GM10266 (cell line): Measurements from ENCODE around the gene ANKRD31.
"Not testable (repeated sequence)": the region's sequence is repeated elsewhere in the genome, so short reads cannot be mapped to it uniquely, and the experiment has no call there.

Experiments
- DNase-seq: peaks from one replicate; pipeline ENCODE4 v3.0.0; 2012; ENCODE audit errors: extremely low spot score
- TF ChIP-seq, protein P1 (sequence below): IDR thresholded peaks from 2 replicates; pipeline ENCODE4 v1.5.1; 2012; ENCODE audit warnings: mild to moderate bottlenecking, low read depth; ENCODE audit not compliant: control insufficient read depth, insufficient read depth; ENCODE audit errors: missing control alignments

ANKRD31 gene

GRCh38 chr5:75199071-75199470 is 37.6 kb downstream of the ANKRD31 start:
- DNase-seq, result no peak
- TF ChIP-seq, protein P1, sequence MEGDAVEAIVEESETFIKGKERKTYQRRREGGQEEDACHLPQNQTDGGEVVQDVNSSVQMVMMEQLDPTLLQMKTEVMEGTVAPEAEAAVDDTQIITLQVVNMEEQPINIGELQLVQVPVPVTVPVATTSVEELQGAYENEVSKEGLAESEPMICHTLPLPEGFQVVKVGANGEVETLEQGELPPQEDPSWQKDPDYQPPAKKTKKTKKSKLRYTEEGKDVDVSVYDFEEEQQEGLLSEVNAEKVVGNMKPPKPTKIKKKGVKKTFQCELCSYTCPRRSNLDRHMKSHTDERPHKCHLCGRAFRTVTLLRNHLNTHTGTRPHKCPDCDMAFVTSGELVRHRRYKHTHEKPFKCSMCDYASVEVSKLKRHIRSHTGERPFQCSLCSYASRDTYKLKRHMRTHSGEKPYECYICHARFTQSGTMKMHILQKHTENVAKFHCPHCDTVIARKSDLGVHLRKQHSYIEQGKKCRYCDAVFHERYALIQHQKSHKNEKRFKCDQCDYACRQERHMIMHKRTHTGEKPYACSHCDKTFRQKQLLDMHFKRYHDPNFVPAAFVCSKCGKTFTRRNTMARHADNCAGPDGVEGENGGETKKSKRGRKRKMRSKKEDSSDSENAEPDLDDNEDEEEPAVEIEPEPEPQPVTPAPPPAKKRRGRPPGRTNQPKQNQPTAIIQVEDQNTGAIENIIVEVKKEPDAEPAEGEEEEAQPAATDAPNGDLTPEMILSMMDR, result no peak

GRCh38 chr5:75197745-75198144 is 38.9 kb downstream of the ANKRD31 start:
- no peak for DNase-seq
- TF ChIP-seq, protein P1, result no peak

DNA sequence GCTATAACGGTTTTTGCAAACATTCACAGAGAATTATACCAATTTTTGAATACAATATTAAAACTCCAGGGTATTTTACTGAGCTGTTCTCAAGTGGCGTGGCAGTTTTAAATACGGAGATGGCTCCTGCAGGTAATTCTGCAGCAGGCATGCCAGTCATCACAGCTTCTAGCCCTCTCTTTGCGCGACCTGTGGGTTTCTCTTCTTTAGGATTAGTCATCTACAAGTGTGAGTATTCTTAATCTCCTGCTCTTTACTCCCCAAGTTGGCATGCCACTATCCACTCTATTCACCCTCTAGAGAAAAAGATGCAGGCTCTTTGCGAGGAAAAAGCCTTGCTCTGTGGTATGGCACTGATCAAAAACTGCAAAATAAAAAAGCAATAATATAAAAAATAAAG is 43.9 kb downstream of the ANKRD31 start:
- TF ChIP-seq, protein P1, result no peak
- no peak for DNase-seq

GRCh38 chr5:75192264-75192663 is 44.4 kb downstream of the ANKRD31 start:
- no peak for DNase-seq
- TF ChIP-seq, protein P1, result no peak

- no peak for DNase-seq
- TF ChIP-seq, protein P1, result no peak
These were observed 46.5 kb downstream of the ANKRD31 start for GRCh38 chr5:75190227-75190626.

GRCh38 chr5:75189353-75189752 is 47.3 kb downstream of the ANKRD31 start:
- DNase-seq, result no peak
- TF ChIP-seq, protein P1, result no peak

- no peak for DNase-seq
- TF ChIP-seq, protein P1, result no peak
These were observed 50.9 kb downstream of the ANKRD31 start for GRCh38 chr5:75185763-75186162.

DNA sequence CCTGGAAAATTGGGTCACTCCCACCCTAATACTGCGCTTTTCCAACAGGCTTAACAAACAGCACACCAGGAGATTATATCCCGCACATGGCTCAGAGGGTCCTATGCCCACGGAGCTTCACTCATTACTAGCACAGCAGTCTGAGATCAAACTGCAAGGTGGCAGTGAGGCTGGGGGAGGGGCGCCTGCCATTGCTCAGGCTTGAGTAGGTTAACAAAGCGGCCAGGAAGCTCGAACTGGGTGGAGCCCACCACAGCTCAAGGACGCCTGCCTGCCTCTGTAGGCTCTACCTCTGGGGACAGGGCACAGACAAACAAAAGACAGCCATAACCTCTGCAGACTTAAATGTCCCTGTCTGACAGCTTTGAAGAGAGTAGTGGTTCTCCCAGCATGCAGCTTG is 60.7 kb downstream of the ANKRD31 start:
- DNase-seq, result not testable (repeated sequence)

DNA sequence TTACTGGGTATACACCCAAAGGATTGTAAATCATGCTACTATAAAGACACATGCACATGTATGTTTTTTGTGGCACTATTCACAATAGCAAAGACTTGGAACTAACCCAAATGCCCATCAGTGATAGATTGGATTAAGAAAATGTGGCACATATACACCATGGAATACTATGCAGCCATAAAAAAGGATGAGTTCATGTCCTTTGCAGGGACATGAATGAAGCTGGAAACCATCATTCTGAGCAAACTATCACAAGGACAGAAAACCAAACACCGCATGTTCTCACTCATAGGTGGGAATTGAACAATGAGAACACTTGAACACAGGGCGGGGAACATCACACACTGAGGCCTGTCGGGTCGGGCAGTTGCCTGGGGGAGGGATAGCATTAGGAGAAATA is 61.8 kb downstream of the ANKRD31 start:
- DNase-seq, result not testable (repeated sequence)
